Lung (tissue), 12 donors: ENCODE data around the gene SDC1. TPM values are rescaled to one million over a fixed set of nuclear protein-coding genes. Genes with fewer than 3 reads are reported as not detected.

Experiments used
- ATAC-seq: fragments of 200-7000 bp; cut with Tn5 transposase; one replicate; pipeline ENCODE4 v1.9.1; 2020; ENCODE audit warnings: moderate number of reproducible peaks; ENCODE audit not compliant: insufficient read depth, low FRiP score
- DNase-seq, 3 donors: peaks; one replicate each; pipeline ENCODE4 v3.0.0-alpha.2; 2013 to 2017
- H3K27ac ChIP-seq, 2 donors: one replicate each; pipeline ENCODE4 v1.5.1; 2013; ENCODE audit warnings: mild to moderate bottlenecking in 2 of 2, moderate library complexity in 2 of 2, control low read depth in 1 of 2, inconsistent platforms in 1 of 2, low read depth in 1 of 2, low read length in 1 of 2
- H3K27me3 ChIP-seq, 3 donors: one replicate each; pipeline ENCODE4 v1.5.1; 2013; ENCODE audit warnings: low read length in 2 of 3; ENCODE audit not compliant: control insufficient read depth in 3 of 3, insufficient read depth in 3 of 3
- H3K36me3 ChIP-seq, 4 donors: one replicate each; pipeline ENCODE4 v1.5.1; 2013; ENCODE audit warnings: low read length in 4 of 4, mild to moderate bottlenecking in 1 of 4, moderate library complexity in 1 of 4; ENCODE audit not compliant: control insufficient read depth in 4 of 4, insufficient read depth in 4 of 4
- H3K4me1 ChIP-seq, 5 donors: one replicate each; pipeline ENCODE4 v1.5.1; 2013; ENCODE audit warnings: low read length in 5 of 5, mild to moderate bottlenecking in 2 of 5, moderate library complexity in 1 of 5; ENCODE audit not compliant: control insufficient read depth in 5 of 5, insufficient read depth in 5 of 5
- H3K4me3 ChIP-seq: one replicate; pipeline ENCODE4 v1.5.1; 2013; ENCODE audit warnings: mild to moderate bottlenecking, control low read depth, moderate library complexity
- H3K9ac ChIP-seq, 2 donors: one replicate each; pipeline ENCODE4 v1.5.1; 2013; ENCODE audit warnings: low read length in 2 of 2, control low read depth in 1 of 2; ENCODE audit not compliant: insufficient read depth in 1 of 2
- H3K9me3 ChIP-seq, 4 donors: one replicate each; pipeline ENCODE4 v1.5.1; 2013; ENCODE audit warnings: low read length in 3 of 4, mild to moderate bottlenecking in 1 of 4, moderate library complexity in 1 of 4; ENCODE audit not compliant: control insufficient read depth in 4 of 4, insufficient read depth in 3 of 4
- CTCF ChIP-seq: IDR thresholded peaks from 2 replicates; pipeline ENCODE4 v1.5.1; 2012; ENCODE audit warnings: mild to moderate bottlenecking; ENCODE audit errors: control extremely low read depth, extremely low read depth
- WGBS, 2 donors: extraction: QIAGEN DNeasy Blood & Tissue Kit; methylation state at CpG; one replicate each; pipeline ENCODE4 v1.1.7; 2013; 5-methylcytosine and 5-hydroxymethylcytosine counted together
- polyA plus RNA-seq, 2 donors: library from polyadenylated mRNA; stranded (reverse); fragments of 200-250 nt; gene quantifications; one replicate each; pipeline ENCODE4 v1.2.1, GENCODE V29; 2013
- total RNA-seq, 2 donors: library from RNA; depleted of rRNA in 1 of 2; stranded (reverse); fragments of >200 nt in 1 of 2; gene quantifications; one replicate each; pipeline ENCODE4 v1.2.1, GENCODE V29; 2014 to 2021
- donor health status: control.
- donor health status: control.
- donor health status: Bipolar disorder and iron deficiency.
- donor health status: healthy.
- donor health status: DM: yes; HTN: yes; CAD: no.

SDC1 gene
- total and polyA plus RNA-seq, 4 donors: 94.1 to 234 (median 173) TPM

GRCh38 chr2:20203072-20203471 is 21.9 kb downstream of the SDC1 start:
- Histone ChIP-seq H3K4me3 (no peak overlapping the region), H3K9me3 (no peaks in the 10 kb centered on the region), H3K27ac (no peak overlapping the region), H3K27me3 (no peaks in the 10 kb centered on the region), H3K9ac (no peak overlapping the region), H3K4me1 (peaks cover 0 to 24% (median 10%) of the 10 kb centered on the region in 5 donors), H3K36me3 (peaks cover 0 to 6% (median 0%) of the 10 kb centered on the region in 4 donors)
- WGBS, 2 donors: 92 to 95% methylated on average over 10 of the region's 10 CpGs
- ATAC-seq (no peak), DNase-seq (no peak)
- no peak for TF ChIP-seq CTCF

- no peak for ATAC-seq
- H3K36me3 ChIP-seq: peaks cover 0 to 6% (median 0%) of the 10 kb centered on the region in 4 donors
- no peaks in the 10 kb centered on the region for H3K9me3 ChIP-seq
- H3K9ac ChIP-seq: no peak overlapping the region
- TF ChIP-seq CTCF: no peak
- H3K27me3 ChIP-seq: no peaks in the 10 kb centered on the region
- no peak overlapping the region for H3K4me3 ChIP-seq
- H3K27ac ChIP-seq: no peak overlapping the region
- peaks cover 0 to 32% (median 7%) of the 10 kb centered on the region in 5 donors for H3K4me1 ChIP-seq
- WGBS, 2 donors: 85 to 87% methylated on average over 17 of the region's 17 CpGs
- no peak for DNase-seq
Measured at GRCh38 chr2:20201671-20202070, 23.3 kb downstream of the SDC1 start.

- TF ChIP-seq CTCF: no peak
- ATAC-seq (no peak), DNase-seq (no peak)
- H3K36me3 ChIP-seq: peaks cover 0 to 6% (median 0%) of the 10 kb centered on the region in 4 donors
- no peaks in the 10 kb centered on the region for H3K9me3 ChIP-seq
- H3K4me1 ChIP-seq: peaks cover 0 to 25% (median 7%) of the 10 kb centered on the region in 5 donors
- H3K27ac ChIP-seq: no peak overlapping the region
- H3K4me3 ChIP-seq: no peak overlapping the region
- WGBS, 2 donors: 93 to 95% methylated on average over 26 of the region's 26 CpGs
- no peaks in the 10 kb centered on the region for H3K27me3 ChIP-seq
- no peak overlapping the region for H3K9ac ChIP-seq
Measured at GRCh38 chr2:20200697-20201555, 24.0 kb downstream of the SDC1 start.
